ENCODE measurements around the gene RGS3.

The RGS3 gene

DNA sequence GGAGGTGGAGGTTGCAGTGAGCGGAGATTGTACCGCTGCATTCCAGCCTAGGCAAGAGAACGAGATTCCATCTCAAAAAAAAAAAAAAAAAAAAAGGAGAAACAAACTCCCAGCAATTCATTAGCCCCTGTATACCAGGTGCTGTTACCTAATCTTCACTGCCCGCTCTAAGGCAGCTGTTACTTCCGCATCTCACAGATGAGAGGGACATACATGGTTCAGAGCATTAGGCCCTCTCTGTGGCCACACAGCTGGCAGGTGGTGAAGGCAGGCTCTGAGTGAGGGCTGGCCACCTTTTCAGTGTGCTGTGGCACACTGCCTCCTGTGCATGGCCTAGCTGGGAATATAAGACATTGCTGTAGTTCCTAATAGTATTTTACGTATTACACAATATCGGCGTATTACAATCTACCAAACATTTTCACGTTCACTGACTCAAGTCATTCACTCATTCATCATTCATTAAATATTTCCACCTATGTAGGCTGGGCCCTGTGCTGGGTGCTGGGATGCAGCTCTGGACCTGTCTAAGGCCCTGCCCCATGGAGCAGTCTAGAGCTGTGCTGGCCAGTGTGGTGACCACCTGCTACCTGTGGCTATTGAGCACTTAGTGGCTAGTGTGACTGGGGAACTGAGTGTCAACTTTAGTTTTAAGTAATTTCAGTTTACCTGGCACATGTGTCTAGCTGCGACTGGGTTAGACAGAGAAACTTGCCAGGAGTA lies 35.8 kb downstream of the RGS3 start:
- no peak for DNase-seq
- Histone ChIP-seq H3K36me3 (ENCODE audit: control insufficient read depth, insufficient read depth, low read length) (no peaks in the 10 kb centered on the region), H3K27me3 (replicated peaks; ENCODE audit: control insufficient read depth, insufficient read depth, low read length, poor library complexity, severe bottlenecking) (no peaks in the 10 kb centered on the region), H3K27ac (ENCODE audit: insufficient read depth, low read length, poor library complexity, severe bottlenecking) (no peak overlapping the region), H3K9me3 (ENCODE audit: control insufficient read depth, low read length) (no peaks in the 10 kb centered on the region), H3K4me3 (ENCODE audit: insufficient read depth, low read depth, low read length, poor library complexity, severe bottlenecking) (no peak overlapping the region), H3K4me1 (ENCODE audit: control insufficient read depth, insufficient read depth, low read length, poor library complexity, severe bottlenecking) (no peaks in the 10 kb centered on the region)

- no peak for DNase-seq
- H3K4me3 ChIP-seq (ENCODE audit: insufficient read depth, low read depth, low read length, poor library complexity, severe bottlenecking), result no peak overlapping the region
- H3K4me1 ChIP-seq (ENCODE audit: control insufficient read depth, insufficient read depth, low read length, poor library complexity, severe bottlenecking), result no peaks in the 10 kb centered on the region
- no peaks in the 10 kb centered on the region for H3K9me3 ChIP-seq (ENCODE audit: control insufficient read depth, low read length)
- H3K36me3 ChIP-seq (ENCODE audit: control insufficient read depth, insufficient read depth, low read length), result no peaks in the 10 kb centered on the region
- H3K27me3 ChIP-seq (replicated peaks; ENCODE audit: control insufficient read depth, insufficient read depth, low read length, poor library complexity, severe bottlenecking), result no peaks in the 10 kb centered on the region
- no peak overlapping the region for H3K27ac ChIP-seq (ENCODE audit: insufficient read depth, low read length, poor library complexity, severe bottlenecking)
Observed at GRCh38 chr9:113499876-113500497, 36.5 kb downstream of the RGS3 start.

DNA sequence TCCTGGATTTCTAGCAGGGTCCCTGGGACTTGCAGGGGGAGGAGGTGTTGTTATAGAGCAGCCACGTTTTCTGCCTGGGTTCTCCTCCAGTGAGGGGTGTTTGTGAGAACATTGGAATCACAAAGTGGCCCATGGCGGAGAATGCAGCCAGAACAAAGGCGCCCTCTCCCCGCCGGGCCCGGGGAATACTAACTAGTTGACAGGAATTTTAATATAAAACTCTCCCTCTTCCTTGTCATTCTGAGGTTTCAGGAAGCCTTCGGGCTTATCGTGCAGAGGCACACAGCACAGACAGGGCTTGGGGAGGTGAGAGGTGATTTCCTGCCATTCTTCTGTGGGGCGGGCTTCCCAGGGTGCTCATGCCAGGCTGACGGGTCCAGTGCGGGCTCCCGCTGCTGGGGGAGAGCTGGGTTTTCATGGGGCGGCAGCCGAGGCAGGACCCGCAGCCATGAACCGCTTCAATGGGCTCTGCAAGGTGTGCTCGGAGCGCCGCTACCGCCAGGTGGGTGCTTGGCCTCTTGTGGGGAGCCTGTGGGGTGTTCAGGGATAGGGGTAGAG lies 37.7 kb downstream of the RGS3 start:
- Histone ChIP-seq H3K4me3 (ENCODE audit: insufficient read depth, low read depth, low read length, poor library complexity, severe bottlenecking) (no peak overlapping the region), H3K36me3 (ENCODE audit: control insufficient read depth, insufficient read depth, low read length) (no peaks in the 10 kb centered on the region), H3K27ac (ENCODE audit: insufficient read depth, low read length, poor library complexity, severe bottlenecking) (no peak overlapping the region), H3K27me3 (replicated peaks; ENCODE audit: control insufficient read depth, insufficient read depth, low read length, poor library complexity, severe bottlenecking) (no peaks in the 10 kb centered on the region), H3K9me3 (ENCODE audit: control insufficient read depth, low read length) (no peaks in the 10 kb centered on the region), H3K4me1 (ENCODE audit: control insufficient read depth, insufficient read depth, low read length, poor library complexity, severe bottlenecking) (no peaks in the 10 kb centered on the region)
- no peak for DNase-seq

DNA sequence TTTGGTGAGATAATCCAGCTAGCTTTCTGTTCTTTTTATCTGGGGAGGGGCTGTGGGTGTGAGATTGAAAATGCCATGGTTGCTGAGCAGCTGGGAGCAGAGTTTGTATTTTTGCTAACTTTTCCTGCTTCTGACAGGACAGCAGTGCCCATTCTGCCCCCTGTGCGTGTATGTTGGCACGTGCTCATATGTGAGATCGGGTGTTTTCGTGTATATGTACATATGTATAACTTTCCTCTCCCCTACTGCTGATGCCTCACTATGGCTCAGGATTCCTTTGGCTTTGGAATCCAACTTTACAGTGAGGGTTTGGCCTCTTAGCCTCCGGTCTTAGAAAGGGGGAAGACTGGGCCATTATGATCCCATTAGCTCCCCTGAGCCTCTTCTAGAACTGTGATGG lies 38.3 kb downstream of the RGS3 start:
- Histone ChIP-seq H3K36me3 (ENCODE audit: control insufficient read depth, insufficient read depth, low read length) (no peaks in the 10 kb centered on the region), H3K27ac (ENCODE audit: insufficient read depth, low read length, poor library complexity, severe bottlenecking) (no peak overlapping the region), H3K4me3 (ENCODE audit: insufficient read depth, low read depth, low read length, poor library complexity, severe bottlenecking) (no peak overlapping the region), H3K27me3 (replicated peaks; ENCODE audit: control insufficient read depth, insufficient read depth, low read length, poor library complexity, severe bottlenecking) (no peaks in the 10 kb centered on the region), H3K4me1 (ENCODE audit: control insufficient read depth, insufficient read depth, low read length, poor library complexity, severe bottlenecking) (no peaks in the 10 kb centered on the region), H3K9me3 (ENCODE audit: control insufficient read depth, low read length) (no peaks in the 10 kb centered on the region)
- no peak for DNase-seq

DNA sequence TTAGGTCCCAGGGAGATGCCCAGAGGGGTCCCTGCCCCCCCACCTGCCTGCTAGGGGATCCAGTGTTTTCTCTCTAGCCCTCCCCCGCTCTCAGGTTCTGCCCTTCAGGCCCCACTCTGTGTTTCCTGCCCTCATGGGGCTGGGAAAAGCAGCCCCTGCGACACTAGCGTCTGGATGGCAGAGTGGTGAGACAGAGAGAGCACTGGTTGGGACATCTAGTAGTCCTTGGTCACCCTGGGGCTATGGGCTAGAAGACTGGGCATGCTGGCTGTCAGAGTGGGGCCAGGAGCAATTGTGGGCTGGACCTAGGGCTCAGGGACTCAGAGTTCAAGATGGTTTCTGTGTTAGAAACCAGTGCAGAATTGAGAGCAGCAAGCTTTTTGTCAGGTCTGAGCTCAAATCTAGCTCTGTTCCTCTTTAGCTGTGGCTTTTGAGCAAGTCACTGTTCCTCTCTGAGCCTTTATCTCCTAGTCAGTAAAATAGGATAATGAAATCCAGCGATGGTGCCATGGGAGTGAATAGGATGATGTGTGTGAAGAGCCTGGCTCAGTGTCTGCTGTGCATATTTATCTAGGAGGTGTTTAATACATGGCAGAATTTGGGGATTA lies 39.0 kb downstream of the RGS3 start:
- H3K27me3 ChIP-seq (replicated peaks; ENCODE audit: control insufficient read depth, insufficient read depth, low read length, poor library complexity, severe bottlenecking), result no peaks in the 10 kb centered on the region
- H3K4me3 ChIP-seq (ENCODE audit: insufficient read depth, low read depth, low read length, poor library complexity, severe bottlenecking), result no peak overlapping the region
- no peaks in the 10 kb centered on the region for H3K9me3 ChIP-seq (ENCODE audit: control insufficient read depth, low read length)
- H3K4me1 ChIP-seq (ENCODE audit: control insufficient read depth, insufficient read depth, low read length, poor library complexity, severe bottlenecking), result no peaks in the 10 kb centered on the region
- no peak overlapping the region for H3K27ac ChIP-seq (ENCODE audit: insufficient read depth, low read length, poor library complexity, severe bottlenecking)
- no peak for DNase-seq
- no peaks in the 10 kb centered on the region for H3K36me3 ChIP-seq (ENCODE audit: control insufficient read depth, insufficient read depth, low read length)

DNA sequence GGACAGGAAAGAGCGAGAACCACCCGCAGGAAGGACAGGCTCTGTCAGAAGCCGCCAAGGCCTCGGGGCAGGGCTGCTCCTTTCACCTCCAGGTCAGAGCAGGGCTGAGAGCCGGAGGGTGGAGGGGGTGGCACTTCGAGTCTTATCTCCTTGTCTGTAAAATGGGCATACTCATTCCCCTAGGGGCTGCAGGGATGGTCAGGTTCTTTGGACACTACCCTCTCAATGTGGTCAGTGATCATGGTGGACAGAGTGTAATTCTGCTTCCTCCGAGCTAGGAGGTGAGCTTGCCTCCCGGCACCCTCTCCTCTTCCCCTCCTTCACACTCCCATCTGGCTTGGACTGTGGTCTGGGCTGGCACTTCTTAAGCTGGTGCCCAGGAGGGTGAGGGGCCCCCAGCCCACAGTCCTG lies 39.6 kb downstream of the RGS3 start:
- DNase-seq, result no peak
- Histone ChIP-seq H3K4me1 (ENCODE audit: control insufficient read depth, insufficient read depth, low read length, poor library complexity, severe bottlenecking) (no peaks in the 10 kb centered on the region), H3K36me3 (ENCODE audit: control insufficient read depth, insufficient read depth, low read length) (no peaks in the 10 kb centered on the region), H3K27me3 (replicated peaks; ENCODE audit: control insufficient read depth, insufficient read depth, low read length, poor library complexity, severe bottlenecking) (no peaks in the 10 kb centered on the region), H3K9me3 (ENCODE audit: control insufficient read depth, low read length) (no peaks in the 10 kb centered on the region), H3K4me3 (ENCODE audit: insufficient read depth, low read depth, low read length, poor library complexity, severe bottlenecking) (no peak overlapping the region), H3K27ac (ENCODE audit: insufficient read depth, low read length, poor library complexity, severe bottlenecking) (no peak overlapping the region)

DNA sequence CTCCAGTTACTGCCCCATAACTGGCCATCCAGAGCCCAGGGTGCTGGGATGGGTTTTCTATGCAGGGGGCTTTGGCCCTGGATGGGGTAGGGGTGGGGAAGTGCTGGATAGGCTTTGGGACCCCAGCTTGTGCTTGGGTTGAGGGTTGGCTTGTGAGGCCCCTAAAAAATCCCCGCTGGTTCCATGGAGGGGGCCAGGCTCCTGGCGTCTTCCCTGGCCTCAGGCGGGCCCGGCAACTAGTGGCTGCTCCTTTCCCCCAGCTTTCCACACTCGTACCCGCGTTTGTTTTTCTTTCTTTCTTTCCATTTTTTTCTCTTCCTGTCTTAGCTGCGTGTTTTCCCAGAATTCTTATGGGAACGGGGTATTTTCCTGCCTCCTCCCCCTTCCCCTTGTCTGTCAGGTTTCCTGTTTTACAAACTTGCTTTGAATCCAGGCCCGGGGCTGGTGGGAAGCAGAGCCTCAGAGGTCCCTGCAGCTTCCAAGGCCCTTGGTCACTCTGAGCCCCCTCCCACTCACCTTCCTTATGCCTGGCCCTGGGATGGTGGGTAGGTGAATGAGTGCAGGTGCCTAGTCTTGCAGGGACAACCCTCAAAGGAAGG lies 40.2 kb downstream of the RGS3 start:
- H3K4me1 ChIP-seq (ENCODE audit: control insufficient read depth, insufficient read depth, low read length, poor library complexity, severe bottlenecking), result no peaks in the 10 kb centered on the region
- no peaks in the 10 kb centered on the region for H3K9me3 ChIP-seq (ENCODE audit: control insufficient read depth, low read length)
- no peak overlapping the region for H3K4me3 ChIP-seq (ENCODE audit: insufficient read depth, low read depth, low read length, poor library complexity, severe bottlenecking)
- DNase-seq, result no peak
- H3K27me3 ChIP-seq (replicated peaks; ENCODE audit: control insufficient read depth, insufficient read depth, low read length, poor library complexity, severe bottlenecking), result no peaks in the 10 kb centered on the region
- H3K27ac ChIP-seq (ENCODE audit: insufficient read depth, low read length, poor library complexity, severe bottlenecking), result no peak overlapping the region
- no peaks in the 10 kb centered on the region for H3K36me3 ChIP-seq (ENCODE audit: control insufficient read depth, insufficient read depth, low read length)

GRCh38 chr9:113504725-113505590 lies 41.4 kb downstream of the RGS3 start:
- Histone ChIP-seq H3K36me3 (ENCODE audit: control insufficient read depth, insufficient read depth, low read length) (no peaks in the 10 kb centered on the region), H3K4me1 (ENCODE audit: control insufficient read depth, insufficient read depth, low read length, poor library complexity, severe bottlenecking) (no peaks in the 10 kb centered on the region), H3K27me3 (replicated peaks; ENCODE audit: control insufficient read depth, insufficient read depth, low read length, poor library complexity, severe bottlenecking) (no peaks in the 10 kb centered on the region), H3K4me3 (ENCODE audit: insufficient read depth, low read depth, low read length, poor library complexity, severe bottlenecking) (no peak overlapping the region), H3K9me3 (ENCODE audit: control insufficient read depth, low read length) (no peaks in the 10 kb centered on the region), H3K27ac (ENCODE audit: insufficient read depth, low read length, poor library complexity, severe bottlenecking) (no peak overlapping the region)
- no peak for DNase-seq

GRCh38 chr9:113506090-113506589 lies 42.6 kb downstream of the RGS3 start:
- peaks cover 3% of the 10 kb centered on the region for H3K4me1 ChIP-seq (ENCODE audit: control insufficient read depth, insufficient read depth, low read length, poor library complexity, severe bottlenecking)
- H3K4me3 ChIP-seq (ENCODE audit: insufficient read depth, low read depth, low read length, poor library complexity, severe bottlenecking), result no peak overlapping the region
- H3K27ac ChIP-seq (ENCODE audit: insufficient read depth, low read length, poor library complexity, severe bottlenecking), result no peak overlapping the region
- no peak for DNase-seq
- no peaks in the 10 kb centered on the region for H3K27me3 ChIP-seq (replicated peaks; ENCODE audit: control insufficient read depth, insufficient read depth, low read length, poor library complexity, severe bottlenecking)
- no peaks in the 10 kb centered on the region for H3K9me3 ChIP-seq (ENCODE audit: control insufficient read depth, low read length)
- no peaks in the 10 kb centered on the region for H3K36me3 ChIP-seq (ENCODE audit: control insufficient read depth, insufficient read depth, low read length)

Data from effector memory CD4-positive, alpha-beta T cell (primary cell).